Suprapubic skin (tissue), 4 donors: ENCODE data around the gene TBC1D22A. TPM values are rescaled to one million over a fixed set of nuclear protein-coding genes. Genes with fewer than 3 reads are reported as not detected.

Experiments
- DNase-seq, 2 donors: peaks; one replicate each; pipeline ENCODE4 v3.0.0-alpha.2; 2019; ENCODE audit warnings: low spot score in 2 of 2
- H3K27ac ChIP-seq: fragments of 200-600 bp; sonication (generic); one replicate; pipeline ENCODE4 v1.5.1; 2019
- H3K27me3 ChIP-seq: fragments of 200-600 bp; sonication (generic); one replicate; pipeline ENCODE4 v1.5.1; 2019
- H3K36me3 ChIP-seq: fragments of 200-600 bp; sonication (generic); one replicate; pipeline ENCODE4 v1.5.1; 2019
- H3K4me1 ChIP-seq: fragments of 200-600 bp; sonication (generic); one replicate; pipeline ENCODE4 v1.5.1; 2019
- H3K4me3 ChIP-seq: fragments of 200-600 bp; sonication (generic); one replicate; pipeline ENCODE4 v1.5.1; 2019; ENCODE audit warnings: mild to moderate bottlenecking
- H3K9me3 ChIP-seq: fragments of 200-600 bp; sonication (generic); one replicate; pipeline ENCODE4 v1.5.1; 2019
- EP300 ChIP-seq: sonication (generic); formaldehyde crosslinking; IDR thresholded peaks from one replicate; pipeline ENCODE4 v1.6.1; 2017; ENCODE audit warnings: antibody characterized with exemption
- POLR2A ChIP-seq, 2 donors: fragments of 450-650 bp; IDR thresholded peaks; one replicate each; pipeline ENCODE4 v1.6.1; 2017; ENCODE audit warnings: antibody characterized with exemption in 2 of 2, mild to moderate bottlenecking in 2 of 2, moderate library complexity in 2 of 2
- POLR2AphosphoS5 ChIP-seq, 3 donors: sonication (generic); formaldehyde crosslinking; IDR thresholded peaks; one replicate each; pipeline ENCODE4 v1.6.1; 2017; ENCODE audit warnings: antibody characterized with exemption in 3 of 3
- WGBS: methylation state at CpG from one replicate; pipeline ENCODE4 v1.1.5; 2018; 5-methylcytosine and 5-hydroxymethylcytosine counted together
- total RNA-seq, 4 donors: library from RNA; depleted of rRNA; stranded (reverse); fragments of >200 nt; gene quantifications; one replicate each; pipeline ENCODE4 v1.1.0, GENCODE V29; 2016
- TF ChIP-seq, protein P1 (sequence below), 2 donors: fragments of 200-600 bp in 1 of 2; fragments of 450-650 bp in 1 of 2; sonication (generic) in 1 of 2; IDR thresholded peaks; one replicate each; pipeline ENCODE4 v1.5.1; 2016 to 2019; ENCODE audit warnings: antibody characterized with exemption in 2 of 2, mild to moderate bottlenecking in 1 of 2, moderate library complexity in 1 of 2

Gene TBC1D22A
- total RNA-seq, 4 donors from 2014 or later, result 24.8 to 43.2 (median 35.4) TPM

GRCh38 chr22:46775850-46776826 is 13.7 kb downstream of the TBC1D22A start:
- peak in 1 of 2 donors; percentile 52 for DNase-seq
- 65% methylated on average over 21 of the region's 22 CpGs for WGBS
- peak overlapping the region; percentile 43 for H3K27ac ChIP-seq
- H3K36me3 ChIP-seq, result no peaks in the 10 kb centered on the region
- H3K27me3 ChIP-seq, result no peaks in the 10 kb centered on the region
- no peak overlapping the region for H3K4me3 ChIP-seq
- TF ChIP-seq POLR2A (IDR thresholded peaks at IDR 0.05) (no peak), POLR2AphosphoS5 (IDR thresholded peaks at IDR 0.05) (no peak), EP300 (no peak)
- TF ChIP-seq, protein P1, sequence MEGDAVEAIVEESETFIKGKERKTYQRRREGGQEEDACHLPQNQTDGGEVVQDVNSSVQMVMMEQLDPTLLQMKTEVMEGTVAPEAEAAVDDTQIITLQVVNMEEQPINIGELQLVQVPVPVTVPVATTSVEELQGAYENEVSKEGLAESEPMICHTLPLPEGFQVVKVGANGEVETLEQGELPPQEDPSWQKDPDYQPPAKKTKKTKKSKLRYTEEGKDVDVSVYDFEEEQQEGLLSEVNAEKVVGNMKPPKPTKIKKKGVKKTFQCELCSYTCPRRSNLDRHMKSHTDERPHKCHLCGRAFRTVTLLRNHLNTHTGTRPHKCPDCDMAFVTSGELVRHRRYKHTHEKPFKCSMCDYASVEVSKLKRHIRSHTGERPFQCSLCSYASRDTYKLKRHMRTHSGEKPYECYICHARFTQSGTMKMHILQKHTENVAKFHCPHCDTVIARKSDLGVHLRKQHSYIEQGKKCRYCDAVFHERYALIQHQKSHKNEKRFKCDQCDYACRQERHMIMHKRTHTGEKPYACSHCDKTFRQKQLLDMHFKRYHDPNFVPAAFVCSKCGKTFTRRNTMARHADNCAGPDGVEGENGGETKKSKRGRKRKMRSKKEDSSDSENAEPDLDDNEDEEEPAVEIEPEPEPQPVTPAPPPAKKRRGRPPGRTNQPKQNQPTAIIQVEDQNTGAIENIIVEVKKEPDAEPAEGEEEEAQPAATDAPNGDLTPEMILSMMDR (IDR thresholded peaks at IDR 0.05), result no peak
- no peaks in the 10 kb centered on the region for H3K9me3 ChIP-seq
- peaks cover 48% of the 10 kb centered on the region for H3K4me1 ChIP-seq

DNA sequence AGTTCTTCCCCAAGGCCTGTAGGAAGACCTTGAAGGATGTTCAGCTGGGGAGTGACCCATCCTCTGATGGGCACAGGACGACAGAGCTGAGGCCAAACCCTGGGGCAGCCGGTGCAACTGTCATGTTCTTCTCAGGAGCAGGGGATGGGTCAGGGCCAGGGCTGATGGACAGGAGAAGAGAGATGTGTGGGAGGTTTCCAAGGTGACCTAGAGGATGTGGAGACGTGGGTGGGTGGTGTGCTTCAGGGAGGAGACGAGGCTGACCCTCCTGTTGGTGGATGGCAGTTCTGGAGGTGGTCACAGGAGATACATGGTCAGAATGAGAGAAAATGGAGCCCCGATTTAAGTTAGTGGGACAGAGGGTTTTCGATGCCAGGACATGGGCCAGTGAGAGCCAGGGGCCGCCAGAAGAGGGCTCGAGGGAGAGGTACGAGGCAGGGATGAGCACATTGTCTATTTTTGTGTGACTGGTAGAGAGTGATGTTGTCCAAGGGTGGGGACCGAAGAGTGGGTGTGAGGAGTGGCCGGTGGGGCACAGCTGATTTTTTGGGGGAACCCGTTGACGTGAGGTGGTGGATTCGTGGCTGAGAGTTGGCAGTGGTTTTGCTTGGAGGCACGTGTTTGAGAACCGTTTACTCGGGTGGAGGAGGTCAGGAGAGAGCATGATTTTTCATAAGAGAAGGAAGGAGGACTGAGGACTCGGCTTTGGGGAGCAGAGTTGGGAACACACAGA is 14.6 kb downstream of the TBC1D22A start:
- Histone ChIP-seq H3K4me1 (peaks cover 48% of the 10 kb centered on the region), H3K9me3 (no peaks in the 10 kb centered on the region), H3K27ac (no peak overlapping the region)

DNA sequence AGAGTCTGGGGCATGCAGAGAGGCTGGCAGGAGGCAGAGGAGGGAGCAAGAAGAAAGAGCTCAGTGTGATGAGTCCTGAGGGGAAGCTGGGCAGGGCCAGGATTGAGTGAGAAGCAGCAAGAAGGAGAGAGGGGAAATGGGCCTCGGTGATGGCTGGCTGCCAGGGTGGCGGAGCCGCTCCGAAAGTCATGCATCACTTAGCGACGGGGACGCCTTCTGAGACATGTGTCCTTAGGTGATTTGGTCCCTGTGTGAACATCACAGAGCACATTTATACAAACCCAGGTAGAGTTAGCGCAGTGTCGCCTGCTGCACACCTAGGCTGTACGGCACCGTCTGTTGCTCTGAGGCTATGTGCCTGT is 15.1 kb downstream of the TBC1D22A start:
- 69% methylated on average over 9 of the region's 11 CpGs for WGBS
- H3K4me1 ChIP-seq, result peaks cover 48% of the 10 kb centered on the region
- peak in 1 of 2 donors; percentile 65 for DNase-seq

More for the DNA sequence above, 14.6 kb downstream of the TBC1D22A start:
- Histone ChIP-seq H3K4me3 (no peak overlapping the region), H3K36me3 (no peaks in the 10 kb centered on the region), H3K27me3 (no peaks in the 10 kb centered on the region)
- TF ChIP-seq, protein P1 (IDR thresholded peaks at IDR 0.05), result no peak
- TF ChIP-seq POLR2AphosphoS5 (IDR thresholded peaks at IDR 0.05), result no peak
- no peak for TF ChIP-seq POLR2A (IDR thresholded peaks at IDR 0.05)
- DNase-seq, result peak in 1 of 2 donors; percentile 33
- whole genome bisulfite sequencing, result 64% methylated on average over 18 of the region's 18 CpGs

GRCh38 chr22:46779023-46779422 is 16.6 kb downstream of the TBC1D22A start:
- no peak for DNase-seq
- H3K4me1 ChIP-seq, result peaks cover 40% of the 10 kb centered on the region
- WGBS, result 92% methylated on average over 4 of the region's 4 CpGs
- no peaks in the 10 kb centered on the region for H3K9me3 ChIP-seq
- H3K4me3 ChIP-seq, result no peak overlapping the region
- no peaks in the 10 kb centered on the region for H3K36me3 ChIP-seq
- H3K27me3 ChIP-seq, result no peaks in the 10 kb centered on the region
- H3K27ac ChIP-seq, result no peak overlapping the region
- TF ChIP-seq, protein P1 (IDR thresholded peaks at IDR 0.05), result no peak
- TF ChIP-seq POLR2AphosphoS5 (IDR thresholded peaks at IDR 0.05), result no peak
- no peak for TF ChIP-seq EP300
- no peak for TF ChIP-seq POLR2A (IDR thresholded peaks at IDR 0.05)

More for the DNA sequence above, 15.1 kb downstream of the TBC1D22A start:
- no peaks in the 10 kb centered on the region for H3K9me3 ChIP-seq
- no peaks in the 10 kb centered on the region for H3K36me3 ChIP-seq
- H3K27ac ChIP-seq, result no peak overlapping the region
- H3K4me3 ChIP-seq, result no peak overlapping the region
- no peak for TF ChIP-seq POLR2AphosphoS5 (IDR thresholded peaks at IDR 0.05)
- TF ChIP-seq, protein P1 (IDR thresholded peaks at IDR 0.05), result no peak
- no peak for TF ChIP-seq EP300
- no peak for TF ChIP-seq POLR2A (IDR thresholded peaks at IDR 0.05)
- H3K27me3 ChIP-seq, result no peaks in the 10 kb centered on the region

DNA sequence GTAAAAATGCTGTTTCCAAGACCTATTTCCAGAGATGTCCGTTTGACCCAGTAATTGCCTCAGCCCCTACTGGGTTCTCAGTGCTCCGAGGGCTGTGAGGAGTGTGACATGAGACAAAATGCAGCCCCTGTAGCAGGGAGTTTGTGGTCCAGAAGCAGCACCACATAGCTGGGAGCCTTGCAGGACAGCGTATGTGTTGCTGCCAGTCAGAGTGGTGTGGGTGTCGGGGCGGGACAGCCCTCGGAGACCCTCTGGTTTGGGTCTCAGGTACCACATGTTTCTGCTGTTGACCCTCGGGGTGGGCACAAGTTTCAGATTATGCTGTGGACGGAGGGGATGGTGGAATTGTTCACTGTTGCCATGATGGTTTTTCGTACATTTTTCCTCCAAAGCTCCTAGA is 17.2 kb downstream of the TBC1D22A start:
- peak in 1 of 2 donors; percentile 16 for DNase-seq
- 90% methylated on average over 9 of the region's 9 CpGs for WGBS
- Histone ChIP-seq H3K27ac (no peak overlapping the region), H3K4me1 (peaks cover 37% of the 10 kb centered on the region), H3K27me3 (no peaks in the 10 kb centered on the region), H3K9me3 (no peaks in the 10 kb centered on the region), H3K36me3 (no peaks in the 10 kb centered on the region), H3K4me3 (no peak overlapping the region)
- TF ChIP-seq POLR2AphosphoS5 (IDR thresholded peaks at IDR 0.05), result no peak
- TF ChIP-seq, protein P1 (IDR thresholded peaks at IDR 0.05), result no peak
- no peak for TF ChIP-seq POLR2A (IDR thresholded peaks at IDR 0.05)
- no peak for TF ChIP-seq EP300
